ENCODE results near the gene SLC13A2.

The SLC13A2 gene

GRCh38 chr17:28508211-28508724 lies 34.8 kb downstream of the SLC13A2 start:
- H3K27ac ChIP-seq (ENCODE audit: low read depth, low read length), result no peak overlapping the region
- no peak overlapping the region for H2AK5ac ChIP-seq (ENCODE audit: low read length)
- H3K36me3 ChIP-seq (ENCODE audit: control insufficient read depth, insufficient read depth, low read length), result no peaks in the 10 kb centered on the region
- H3K56ac ChIP-seq (ENCODE audit: low read length), result no peak overlapping the region
- no peaks in the 10 kb centered on the region for H3K79me2 ChIP-seq (ENCODE audit: control insufficient read depth, insufficient read depth, low read length)
- H4K5ac ChIP-seq (ENCODE audit: low read length), result no peak overlapping the region
- no peak overlapping the region for H3K4me2 ChIP-seq (ENCODE audit: low read length)
- no peak overlapping the region for H2BK15ac ChIP-seq (replicated peaks; ENCODE audit: low read depth)
- no peaks in the 10 kb centered on the region for H3K79me1 ChIP-seq (ENCODE audit: low read length)
- H3K4me3 ChIP-seq (ENCODE audit: low read length), result no peak overlapping the region
- no peak for DNase-seq
- no peak overlapping the region for H3K18ac ChIP-seq (ENCODE audit: low read length)
- no peak overlapping the region for H3K4ac ChIP-seq (ENCODE audit: low read depth, low read length)
- H3K27me3 ChIP-seq (ENCODE audit: insufficient read depth, low read length, poor library complexity), result no peaks in the 10 kb centered on the region
- no peak overlapping the region for H3K9ac ChIP-seq (ENCODE audit: low read length)
- no peak overlapping the region for H2BK120ac ChIP-seq (ENCODE audit: low read depth, low read length)
- H4K8ac ChIP-seq (ENCODE audit: low read depth, low read length), result no peak overlapping the region
- no CpG with 5 or more reads among the region's 11 CpGs for WGBS (ENCODE audit: extremely low coverage, insufficient coverage, low lambda C conversion rate)
- H2BK5ac ChIP-seq (ENCODE audit: low read length), result no peak overlapping the region
- H3K23ac ChIP-seq (ENCODE audit: low read length), result no peak overlapping the region
- no peaks in the 10 kb centered on the region for H3K4me1 ChIP-seq (ENCODE audit: control insufficient read depth, low read depth, low read length)

DNA sequence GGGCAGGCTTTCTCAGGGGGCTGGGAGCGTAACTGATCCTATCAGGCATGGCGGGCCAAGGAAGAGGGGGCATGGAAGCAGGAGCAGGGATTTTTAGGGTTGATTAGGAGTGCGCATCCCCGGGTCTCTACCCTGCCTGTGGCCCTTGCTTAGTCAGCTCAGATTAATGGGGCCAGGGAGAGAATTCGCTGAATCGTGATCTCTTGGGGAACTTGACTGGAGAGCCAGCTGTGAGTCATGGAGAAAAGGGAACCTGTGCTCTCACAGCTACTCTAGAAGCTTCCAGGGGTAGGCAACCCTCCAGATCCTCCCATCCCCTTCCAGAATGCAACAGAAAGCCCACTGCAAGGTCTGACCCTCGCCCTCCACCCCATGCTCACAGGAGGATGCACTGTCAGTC lies 36.3 kb downstream of the SLC13A2 start:
- Histone ChIP-seq H3K27ac (ENCODE audit: low read depth, low read length) (no peak overlapping the region), H2BK120ac (ENCODE audit: low read depth, low read length) (no peak overlapping the region), H3K79me2 (ENCODE audit: control insufficient read depth, insufficient read depth, low read length) (no peaks in the 10 kb centered on the region), H3K23ac (ENCODE audit: low read length) (no peak overlapping the region), H4K8ac (ENCODE audit: low read depth, low read length) (no peak overlapping the region), H3K27me3 (ENCODE audit: insufficient read depth, low read length, poor library complexity) (no peaks in the 10 kb centered on the region), H3K4ac (ENCODE audit: low read depth, low read length) (no peak overlapping the region), H3K36me3 (ENCODE audit: control insufficient read depth, insufficient read depth, low read length) (no peaks in the 10 kb centered on the region), H3K4me1 (ENCODE audit: control insufficient read depth, low read depth, low read length) (no peaks in the 10 kb centered on the region), H3K4me2 (ENCODE audit: low read length) (no peak overlapping the region), H3K56ac (ENCODE audit: low read length) (no peak overlapping the region), H3K79me1 (ENCODE audit: low read length) (no peaks in the 10 kb centered on the region), H2AK5ac (ENCODE audit: low read length) (no peak overlapping the region), H4K5ac (ENCODE audit: low read length) (no peak overlapping the region), H2BK5ac (ENCODE audit: low read length) (no peak overlapping the region), H2BK15ac (replicated peaks; ENCODE audit: low read depth) (no peak overlapping the region), H3K9ac (ENCODE audit: low read length) (no peak overlapping the region), H3K4me3 (ENCODE audit: low read length) (no peak overlapping the region), H3K18ac (ENCODE audit: low read length) (no peak overlapping the region)
- no peak for DNase-seq
- no CpG with 5 or more reads among the region's 7 CpGs for WGBS (ENCODE audit: extremely low coverage, insufficient coverage, low lambda C conversion rate)

DNA sequence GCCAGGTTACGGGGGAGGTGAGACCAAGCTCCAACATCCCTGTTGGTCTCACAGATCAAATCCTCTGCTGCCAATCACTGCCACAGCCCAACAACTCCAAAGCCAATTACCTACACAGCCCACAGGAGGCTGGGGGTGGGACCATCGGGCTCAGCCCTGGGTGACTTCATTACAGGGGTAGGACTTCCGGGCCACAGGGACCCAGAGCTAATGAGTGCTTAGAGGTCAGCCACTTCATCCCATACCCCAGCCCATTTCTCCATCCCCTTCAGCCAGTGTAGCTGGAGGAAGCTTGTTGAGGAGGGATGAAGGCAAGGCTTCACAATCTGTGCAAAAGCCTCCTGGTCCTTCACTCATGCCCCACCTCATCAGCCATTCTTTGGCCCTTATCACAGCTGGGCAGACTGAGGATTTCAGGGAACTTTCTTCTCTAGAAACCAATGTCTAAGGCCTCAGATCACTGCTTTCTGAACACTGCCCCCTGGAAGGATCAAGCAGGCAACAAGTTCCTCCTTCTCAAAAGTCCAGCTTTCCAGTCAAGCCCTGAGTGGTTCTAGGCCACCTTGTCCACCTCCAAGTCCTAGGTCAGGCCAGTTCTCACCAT lies 38.5 kb downstream of the SLC13A2 start:
- no peaks in the 10 kb centered on the region for H3K36me3 ChIP-seq (ENCODE audit: control insufficient read depth, insufficient read depth, low read length)
- no CpG with 5 or more reads among the region's 3 CpGs for WGBS (ENCODE audit: extremely low coverage, insufficient coverage, low lambda C conversion rate)
- H3K4me1 ChIP-seq (ENCODE audit: control insufficient read depth, low read depth, low read length), result no peaks in the 10 kb centered on the region
- no peak for DNase-seq
- H3K79me2 ChIP-seq (ENCODE audit: control insufficient read depth, insufficient read depth, low read length), result no peaks in the 10 kb centered on the region
- H2BK15ac ChIP-seq (replicated peaks; ENCODE audit: low read depth), result no peak overlapping the region
- no peak overlapping the region for H3K9ac ChIP-seq (ENCODE audit: low read length)
- H3K4ac ChIP-seq (ENCODE audit: low read depth, low read length), result no peak overlapping the region
- H3K56ac ChIP-seq (ENCODE audit: low read length), result no peak overlapping the region
- no peak overlapping the region for H3K4me2 ChIP-seq (ENCODE audit: low read length)
- H3K4me3 ChIP-seq (ENCODE audit: low read length), result no peak overlapping the region
- no peak overlapping the region for H2AK5ac ChIP-seq (ENCODE audit: low read length)
- no peaks in the 10 kb centered on the region for H3K27me3 ChIP-seq (ENCODE audit: insufficient read depth, low read length, poor library complexity)
- H3K79me1 ChIP-seq (ENCODE audit: low read length), result no peaks in the 10 kb centered on the region
- no peak overlapping the region for H4K8ac ChIP-seq (ENCODE audit: low read depth, low read length)
- no peak overlapping the region for H2BK120ac ChIP-seq (ENCODE audit: low read depth, low read length)
- H3K18ac ChIP-seq (ENCODE audit: low read length), result no peak overlapping the region
- no peak overlapping the region for H3K23ac ChIP-seq (ENCODE audit: low read length)
- no peak overlapping the region for H2BK5ac ChIP-seq (ENCODE audit: low read length)
- no peak overlapping the region for H3K27ac ChIP-seq (ENCODE audit: low read depth, low read length)
- H4K5ac ChIP-seq (ENCODE audit: low read length), result no peak overlapping the region

- H4K8ac ChIP-seq (ENCODE audit: low read depth, low read length), result no peak overlapping the region
- no peak overlapping the region for H2BK120ac ChIP-seq (ENCODE audit: low read depth, low read length)
- no peak overlapping the region for H3K18ac ChIP-seq (ENCODE audit: low read length)
- H3K4me1 ChIP-seq (ENCODE audit: control insufficient read depth, low read depth, low read length), result no peaks in the 10 kb centered on the region
- H3K56ac ChIP-seq (ENCODE audit: low read length), result no peak overlapping the region
- H3K79me1 ChIP-seq (ENCODE audit: low read length), result no peaks in the 10 kb centered on the region
- no peak overlapping the region for H3K27ac ChIP-seq (ENCODE audit: low read depth, low read length)
- H3K4ac ChIP-seq (ENCODE audit: low read depth, low read length), result no peak overlapping the region
- no peak overlapping the region for H4K5ac ChIP-seq (ENCODE audit: low read length)
- WGBS (ENCODE audit: extremely low coverage, insufficient coverage, low lambda C conversion rate), result no CpG with 5 or more reads among the region's 7 CpGs
- H3K23ac ChIP-seq (ENCODE audit: low read length), result no peak overlapping the region
- no peak overlapping the region for H2AK5ac ChIP-seq (ENCODE audit: low read length)
- no peak overlapping the region for H3K4me3 ChIP-seq (ENCODE audit: low read length)
- H2BK5ac ChIP-seq (ENCODE audit: low read length), result no peak overlapping the region
- no peaks in the 10 kb centered on the region for H3K36me3 ChIP-seq (ENCODE audit: control insufficient read depth, insufficient read depth, low read length)
- H3K27me3 ChIP-seq (ENCODE audit: insufficient read depth, low read length, poor library complexity), result no peaks in the 10 kb centered on the region
- DNase-seq, result no peak
- no peaks in the 10 kb centered on the region for H3K79me2 ChIP-seq (ENCODE audit: control insufficient read depth, insufficient read depth, low read length)
- H3K9ac ChIP-seq (ENCODE audit: low read length), result no peak overlapping the region
- H3K4me2 ChIP-seq (ENCODE audit: low read length), result no peak overlapping the region
- H2BK15ac ChIP-seq (replicated peaks; ENCODE audit: low read depth), result no peak overlapping the region
These were observed 40.0 kb downstream of the SLC13A2 start for GRCh38 chr17:28513476-28513875.

DNA sequence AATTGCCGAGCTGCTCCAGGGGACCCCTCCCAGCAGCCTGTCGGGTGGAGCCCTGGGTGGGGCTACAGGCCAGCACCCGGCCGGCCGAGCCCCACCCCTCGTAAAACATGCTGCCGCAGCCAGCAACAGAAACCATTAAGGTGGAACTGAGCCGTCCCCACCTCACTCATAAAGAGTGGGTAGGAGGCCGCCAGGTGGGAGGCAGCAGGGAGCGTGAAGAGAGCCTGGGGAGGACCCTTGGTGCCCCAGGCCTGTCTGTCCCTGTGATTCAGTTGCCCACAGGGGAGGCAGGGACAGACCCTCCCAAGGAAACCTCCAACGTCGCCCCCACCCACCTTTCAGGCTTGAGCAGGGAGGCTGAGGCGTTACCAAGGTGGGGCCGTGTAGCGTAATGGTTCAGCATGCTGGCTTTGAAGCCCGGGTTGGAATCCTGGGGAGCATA lies 41.1 kb downstream of the SLC13A2 start:
- no peak overlapping the region for H4K5ac ChIP-seq (ENCODE audit: low read length)
- H3K4me2 ChIP-seq (ENCODE audit: low read length), result no peak overlapping the region
- H2BK120ac ChIP-seq (ENCODE audit: low read depth, low read length), result no peak overlapping the region
- H3K36me3 ChIP-seq (ENCODE audit: control insufficient read depth, insufficient read depth, low read length), result no peaks in the 10 kb centered on the region
- H3K23ac ChIP-seq (ENCODE audit: low read length), result no peak overlapping the region
- no CpG with 5 or more reads among the region's 16 CpGs for WGBS (ENCODE audit: extremely low coverage, insufficient coverage, low lambda C conversion rate)
- H3K4ac ChIP-seq (ENCODE audit: low read depth, low read length), result no peak overlapping the region
- no peaks in the 10 kb centered on the region for H3K4me1 ChIP-seq (ENCODE audit: control insufficient read depth, low read depth, low read length)
- H3K4me3 ChIP-seq (ENCODE audit: low read length), result no peak overlapping the region
- no peak overlapping the region for H3K56ac ChIP-seq (ENCODE audit: low read length)
- H3K18ac ChIP-seq (ENCODE audit: low read length), result no peak overlapping the region
- H3K9ac ChIP-seq (ENCODE audit: low read length), result no peak overlapping the region
- no peak for DNase-seq
- no peaks in the 10 kb centered on the region for H3K79me1 ChIP-seq (ENCODE audit: low read length)
- H2AK5ac ChIP-seq (ENCODE audit: low read length), result no peak overlapping the region
- H3K27ac ChIP-seq (ENCODE audit: low read depth, low read length), result no peak overlapping the region
- H3K79me2 ChIP-seq (ENCODE audit: control insufficient read depth, insufficient read depth, low read length), result no peaks in the 10 kb centered on the region
- H4K8ac ChIP-seq (ENCODE audit: low read depth, low read length), result no peak overlapping the region
- H3K27me3 ChIP-seq (ENCODE audit: insufficient read depth, low read length, poor library complexity), result no peaks in the 10 kb centered on the region
- no peak overlapping the region for H2BK5ac ChIP-seq (ENCODE audit: low read length)
- no peak overlapping the region for H2BK15ac ChIP-seq (replicated peaks; ENCODE audit: low read depth)

DNA sequence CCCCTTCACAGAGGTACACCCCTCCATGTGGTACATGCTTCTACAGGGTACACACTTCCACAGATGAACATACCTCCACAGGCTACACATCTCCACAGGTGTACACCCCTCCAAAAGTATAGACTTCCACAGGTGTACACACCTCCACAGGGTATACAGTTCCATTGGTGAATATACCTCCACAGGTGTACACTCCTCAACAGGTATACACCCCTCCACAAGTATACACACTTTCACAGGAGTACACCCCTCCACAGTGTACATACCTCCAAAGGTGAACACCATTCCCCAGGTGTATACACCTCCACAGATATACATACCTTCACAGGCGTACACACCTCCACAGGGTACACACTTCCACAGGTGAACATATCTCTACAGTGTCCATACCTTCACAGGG lies 42.1 kb downstream of the SLC13A2 start:
- no peak overlapping the region for H3K23ac ChIP-seq (ENCODE audit: low read length)
- no peak overlapping the region for H2BK5ac ChIP-seq (ENCODE audit: low read length)
- H3K27me3 ChIP-seq (ENCODE audit: insufficient read depth, low read length, poor library complexity), result no peaks in the 10 kb centered on the region
- no peaks in the 10 kb centered on the region for H3K36me3 ChIP-seq (ENCODE audit: control insufficient read depth, insufficient read depth, low read length)
- no CpG with 5 or more reads among the region's 1 CpG for WGBS (ENCODE audit: extremely low coverage, insufficient coverage, low lambda C conversion rate)
- no peak overlapping the region for H3K4me2 ChIP-seq (ENCODE audit: low read length)
- H3K18ac ChIP-seq (ENCODE audit: low read length), result no peak overlapping the region
- H4K5ac ChIP-seq (ENCODE audit: low read length), result no peak overlapping the region
- no peaks in the 10 kb centered on the region for H3K79me2 ChIP-seq (ENCODE audit: control insufficient read depth, insufficient read depth, low read length)
- no peak overlapping the region for H3K4ac ChIP-seq (ENCODE audit: low read depth, low read length)
- no peak overlapping the region for H3K56ac ChIP-seq (ENCODE audit: low read length)
- H2BK120ac ChIP-seq (ENCODE audit: low read depth, low read length), result no peak overlapping the region
- no peak overlapping the region for H2BK15ac ChIP-seq (replicated peaks; ENCODE audit: low read depth)
- H3K9ac ChIP-seq (ENCODE audit: low read length), result no peak overlapping the region
- H3K27ac ChIP-seq (ENCODE audit: low read depth, low read length), result no peak overlapping the region
- no peak for DNase-seq
- H2AK5ac ChIP-seq (ENCODE audit: low read length), result no peak overlapping the region
- H3K4me3 ChIP-seq (ENCODE audit: low read length), result no peak overlapping the region
- no peak overlapping the region for H4K8ac ChIP-seq (ENCODE audit: low read depth, low read length)
- no peaks in the 10 kb centered on the region for H3K79me1 ChIP-seq (ENCODE audit: low read length)
- H3K4me1 ChIP-seq (ENCODE audit: control insufficient read depth, low read depth, low read length), result no peaks in the 10 kb centered on the region

All from mesendoderm (in vitro differentiated cells).